NOMO-1 treated with DMSO at 0.1 percent for 48 hours (cell line): ENCODE data around the gene NUDT14.
A peak's percentile ranks its signal among the peaks of the same experiment; 100 is the strongest.

ENCODE experiments used
- DNase-seq: peaks from one replicate; lab custom pipeline; 2025; ENCODE audit not compliant: unreplicated experiment; lab: John Stamatoyannopoulos, UW

Gene NUDT14

DNA sequence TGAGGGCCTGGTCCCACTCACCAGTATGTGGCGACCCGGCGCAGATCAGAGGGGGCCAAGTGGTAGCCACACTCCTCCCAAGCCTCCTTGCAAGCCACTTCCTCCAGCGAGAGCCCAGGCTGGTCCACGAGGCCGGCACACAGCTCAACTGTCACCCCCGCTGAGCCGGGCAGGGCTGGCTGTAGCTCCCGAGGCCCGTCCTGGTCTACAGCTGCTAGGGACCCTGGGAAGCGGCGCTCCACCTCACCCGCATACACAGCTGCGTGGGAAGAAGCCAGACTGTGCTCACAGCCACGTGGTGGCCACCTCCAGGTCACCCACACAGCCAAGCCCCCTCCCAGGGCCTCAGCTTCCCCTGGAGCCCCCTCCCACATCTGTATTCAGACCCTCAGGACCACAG is 4.6 kb downstream of the NUDT14 start:
- no peak for DNase-seq

GRCh38 chr14:105173901-105174894 is 6.9 kb downstream of the NUDT14 start:
- DNase-seq, result no peak

GRCh38 chr14:105173145-105173544 is 8.0 kb downstream of the NUDT14 start:
- DNase-seq, result no peak

DNA sequence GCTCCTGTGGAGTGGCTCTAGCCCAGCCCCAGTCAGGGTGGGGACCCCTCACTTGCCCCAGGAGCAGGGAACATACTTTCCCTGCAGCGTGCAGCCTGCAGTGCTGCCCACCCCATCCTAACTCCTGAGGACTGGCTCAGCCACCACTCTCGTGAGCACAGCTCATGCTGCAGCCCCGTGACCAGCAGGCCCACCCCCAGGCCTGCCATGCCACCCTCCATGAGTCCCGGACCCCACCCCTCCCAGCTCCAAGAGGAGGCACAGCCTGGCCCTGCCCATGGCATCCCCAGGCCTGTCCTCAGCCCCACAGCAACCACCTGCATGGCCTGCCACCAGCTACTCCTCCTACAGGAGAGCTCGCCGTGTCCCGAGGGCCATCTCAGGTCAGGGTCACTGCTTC is 8.6 kb downstream of the NUDT14 start:
- DNase-seq, result no peak

GRCh38 chr14:105171004-105171673 is 10.0 kb downstream of the NUDT14 start:
- DNase-seq, result no peak

DNA sequence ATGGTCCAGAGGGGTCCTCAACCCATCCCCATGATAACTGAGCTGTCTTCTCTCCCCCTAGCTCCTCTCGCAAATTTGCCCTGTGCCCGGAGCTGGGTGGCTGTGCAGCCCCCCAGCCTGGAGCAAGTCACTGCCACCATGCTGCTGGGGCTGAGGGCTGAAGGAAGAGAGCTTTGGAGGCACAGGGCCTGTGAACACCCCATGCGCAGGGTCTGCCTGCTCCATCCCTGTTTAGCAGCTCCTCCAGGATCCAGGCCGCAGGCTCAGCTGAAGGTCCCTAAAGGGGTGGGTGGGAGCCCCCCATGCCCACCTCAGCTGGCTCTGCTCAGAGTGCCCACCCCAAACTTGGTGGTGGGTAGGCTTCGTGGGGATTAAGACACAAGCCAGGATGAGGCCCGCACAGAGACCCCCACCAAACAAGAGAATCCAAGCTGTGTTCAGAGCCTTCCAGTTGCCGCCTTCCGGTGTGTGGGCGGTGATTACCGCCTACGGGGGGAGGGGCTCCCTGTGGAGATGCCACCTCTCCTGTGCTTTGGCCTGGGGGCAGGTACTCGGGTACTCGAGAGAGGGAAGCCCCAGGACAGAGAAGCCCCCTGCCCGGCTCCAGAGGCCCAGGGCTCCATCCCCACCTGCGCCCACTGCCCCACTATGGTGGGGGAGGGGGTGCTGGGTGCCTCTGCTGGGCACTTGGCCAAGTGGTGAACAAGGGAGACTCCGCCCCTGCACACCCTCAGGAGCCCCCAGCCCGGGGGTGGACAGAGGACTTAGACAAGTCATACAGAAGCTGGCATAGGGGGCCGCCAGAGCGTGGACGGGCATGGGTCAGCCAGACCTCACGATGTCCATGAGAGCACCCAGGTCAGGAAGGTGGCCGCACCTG is 11.1 kb downstream of the NUDT14 start:
- DNase-seq, result no peak

DNA sequence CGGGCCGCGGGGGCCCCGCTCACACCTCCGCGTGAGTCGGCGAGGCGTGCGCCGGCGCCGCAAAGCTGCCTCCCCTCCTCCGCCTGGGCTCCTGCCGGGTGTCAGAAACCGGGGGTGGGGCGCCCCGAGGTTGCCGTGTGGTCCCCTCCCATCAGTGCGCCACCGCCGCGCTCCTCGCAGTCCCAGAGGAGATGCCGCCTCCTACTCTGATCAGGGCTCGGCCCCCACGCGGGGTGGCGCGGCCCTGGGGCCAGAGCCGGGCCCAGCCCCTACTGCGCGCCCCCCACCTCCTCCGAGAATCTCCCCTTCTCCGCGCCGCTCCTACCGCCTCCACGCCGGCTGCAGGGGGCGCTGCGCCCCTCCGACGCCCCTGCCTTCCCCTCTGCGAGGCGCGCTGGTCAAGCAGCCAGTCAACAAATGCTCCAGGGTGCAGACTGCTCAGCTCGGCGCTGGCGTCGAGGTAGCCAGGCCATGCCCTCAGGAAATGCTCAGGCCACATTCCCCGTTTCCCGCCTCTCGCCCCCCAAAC is 12.1 kb downstream of the NUDT14 start:
- DNase-seq, result peak; percentile 26

DNA sequence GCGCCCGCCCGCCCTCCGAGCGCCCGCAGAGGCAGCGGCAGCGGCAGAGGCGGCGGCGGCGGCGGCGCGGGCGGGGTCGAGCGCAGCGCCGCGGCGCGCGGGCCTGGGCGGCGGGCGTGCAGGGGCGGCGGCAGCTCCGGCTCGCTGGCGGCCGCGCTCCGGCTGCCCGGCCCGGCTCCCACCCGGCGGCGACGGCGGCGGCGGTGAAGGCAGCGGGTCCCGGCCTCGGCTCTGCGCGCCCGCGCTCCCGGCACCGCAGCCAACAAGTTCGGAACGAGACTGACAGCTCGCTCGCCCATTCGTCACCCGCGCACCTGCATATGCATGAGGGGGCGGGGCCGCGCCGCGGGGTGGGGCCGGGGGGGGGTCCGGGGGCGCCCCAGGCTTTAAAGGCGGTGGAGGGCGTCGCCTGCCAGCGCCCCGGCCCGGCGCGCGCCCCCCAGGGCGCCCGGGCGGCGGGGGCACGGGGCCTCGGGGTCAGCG is 12.6 kb downstream of the NUDT14 start, which contains the start of gene JAG2:
Gene JAG2 (minus strand): TSS at position 281 of the 483 bp plus-strand sequence. CDS start 356 bp downstream, outside the sequence.
- DNase-seq, result peak; percentile 17

DNA sequence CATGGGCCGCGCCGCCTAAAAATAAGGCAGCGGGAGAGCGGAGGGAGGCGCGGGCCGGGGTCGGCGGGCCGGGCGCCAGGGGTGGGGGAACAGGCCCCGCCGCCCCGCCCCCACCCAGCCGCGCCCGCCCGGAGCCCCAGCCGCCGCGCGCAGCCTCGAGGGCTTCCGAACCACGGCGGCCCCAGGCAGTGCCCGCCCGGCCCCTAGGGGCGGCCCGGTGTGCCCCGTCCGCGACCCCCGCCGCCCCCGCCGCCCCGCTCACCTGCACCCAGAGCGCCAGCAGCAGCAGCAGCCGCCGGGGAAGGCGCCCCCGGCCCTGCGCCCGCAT is 13.1 kb downstream of the NUDT14 start:
- no peak for DNase-seq

DNA sequence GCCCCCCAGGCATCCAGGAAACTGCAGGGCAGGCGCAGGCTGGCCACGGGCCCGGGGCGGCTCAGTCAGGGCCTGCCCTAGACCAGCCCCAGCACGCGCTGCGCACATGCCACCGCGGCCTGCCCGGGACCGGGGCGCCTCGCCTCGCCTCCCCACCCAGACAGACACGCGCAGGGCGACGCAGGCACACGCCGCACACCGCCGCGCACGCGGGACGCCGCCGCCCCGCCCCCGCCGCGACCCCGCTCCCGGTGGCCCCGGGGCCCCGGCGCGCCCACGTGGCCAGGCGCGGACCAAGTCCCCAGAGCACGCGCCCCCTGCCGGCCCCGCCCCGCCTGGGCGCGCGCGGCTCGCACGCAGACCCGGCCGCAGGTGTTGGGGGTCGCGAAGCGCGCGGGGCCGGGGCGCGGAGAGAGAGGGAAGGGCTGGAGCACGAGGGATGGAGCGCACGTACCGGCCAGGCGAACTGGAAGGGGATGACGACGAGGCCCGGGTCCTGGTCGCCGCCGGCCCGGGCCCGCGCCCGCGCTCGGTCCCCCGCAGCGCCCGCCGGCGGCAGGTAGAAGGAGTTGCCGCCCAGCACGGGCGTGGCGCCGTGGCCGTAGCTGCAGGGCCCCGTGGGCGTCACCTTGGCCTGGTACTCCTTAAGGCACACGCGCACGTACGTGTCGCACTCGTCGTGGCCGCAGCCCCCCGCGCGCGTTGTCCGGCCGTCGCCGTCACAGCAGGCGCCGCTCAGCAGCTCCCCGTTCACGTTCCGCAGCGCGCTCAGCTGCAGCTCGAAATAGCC is 13.6 kb downstream of the NUDT14 start:
- DNase-seq, result no peak

DNA sequence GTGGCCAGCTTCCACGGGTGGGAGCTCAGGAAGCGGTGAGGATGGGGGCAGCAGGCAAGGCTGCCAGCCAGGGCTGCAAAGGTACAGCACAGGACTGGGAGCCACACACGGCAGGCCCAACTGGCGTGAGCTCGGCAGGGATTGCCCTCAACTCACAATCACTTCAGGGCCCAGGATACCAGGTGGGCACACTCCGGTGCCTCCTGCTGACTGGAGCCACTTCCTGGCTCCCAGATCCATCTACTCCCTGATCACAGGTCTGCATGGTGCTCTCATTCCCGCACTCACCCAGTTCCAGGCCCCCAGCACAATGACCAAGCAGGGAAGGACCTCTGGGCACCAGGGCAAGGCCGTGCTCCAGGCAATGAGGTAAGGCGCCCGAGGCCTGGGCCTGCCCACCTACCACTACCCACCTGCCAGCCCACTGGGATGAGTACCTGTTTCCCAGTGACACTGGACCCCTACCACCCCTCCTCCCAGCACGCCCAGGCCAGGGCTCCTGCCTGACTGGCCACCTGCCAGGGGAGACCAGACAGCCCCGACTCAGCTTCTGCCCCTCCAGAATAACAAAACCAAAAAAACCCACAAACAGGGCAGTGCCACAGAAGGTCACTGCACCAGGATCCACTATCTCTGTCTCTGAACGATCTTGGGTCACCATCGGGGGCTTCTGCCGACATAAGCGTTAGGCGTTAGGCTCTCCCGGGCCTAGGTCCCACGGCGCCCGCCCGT is 14.4 kb downstream of the NUDT14 start:
- DNase-seq, result no peak

- no peak for DNase-seq
Measured at GRCh38 chr14:105165761-105166485, 15.2 kb downstream of the NUDT14 start.

DNA sequence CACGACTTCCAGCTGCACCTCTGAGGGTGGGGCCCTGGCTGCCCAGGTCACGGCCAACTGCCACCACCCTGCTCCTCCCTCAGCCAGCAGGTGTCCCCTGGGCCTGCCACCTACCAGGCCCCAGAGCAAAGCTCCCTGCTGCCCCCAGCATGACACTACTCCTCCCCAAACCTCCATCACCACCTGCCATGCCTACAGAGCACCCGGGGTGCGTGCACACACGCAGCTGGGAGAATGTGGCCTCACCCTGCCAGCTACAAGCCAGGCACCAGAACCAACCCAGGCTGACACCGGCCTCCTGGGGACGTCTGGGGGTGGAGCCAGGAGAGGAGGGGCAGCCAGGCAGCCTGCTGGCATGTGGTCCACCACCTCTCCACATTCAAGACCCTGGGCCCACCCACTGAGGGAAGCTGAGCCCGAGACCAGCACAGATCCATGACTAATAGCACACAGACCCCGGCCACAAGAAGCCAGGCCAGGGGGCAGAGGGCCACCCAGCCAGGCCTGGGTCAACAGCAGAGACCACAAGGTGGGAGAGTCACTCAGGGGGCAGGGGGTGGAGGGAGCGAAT is 15.9 kb downstream of the NUDT14 start:
- DNase-seq, result no peak

DNA sequence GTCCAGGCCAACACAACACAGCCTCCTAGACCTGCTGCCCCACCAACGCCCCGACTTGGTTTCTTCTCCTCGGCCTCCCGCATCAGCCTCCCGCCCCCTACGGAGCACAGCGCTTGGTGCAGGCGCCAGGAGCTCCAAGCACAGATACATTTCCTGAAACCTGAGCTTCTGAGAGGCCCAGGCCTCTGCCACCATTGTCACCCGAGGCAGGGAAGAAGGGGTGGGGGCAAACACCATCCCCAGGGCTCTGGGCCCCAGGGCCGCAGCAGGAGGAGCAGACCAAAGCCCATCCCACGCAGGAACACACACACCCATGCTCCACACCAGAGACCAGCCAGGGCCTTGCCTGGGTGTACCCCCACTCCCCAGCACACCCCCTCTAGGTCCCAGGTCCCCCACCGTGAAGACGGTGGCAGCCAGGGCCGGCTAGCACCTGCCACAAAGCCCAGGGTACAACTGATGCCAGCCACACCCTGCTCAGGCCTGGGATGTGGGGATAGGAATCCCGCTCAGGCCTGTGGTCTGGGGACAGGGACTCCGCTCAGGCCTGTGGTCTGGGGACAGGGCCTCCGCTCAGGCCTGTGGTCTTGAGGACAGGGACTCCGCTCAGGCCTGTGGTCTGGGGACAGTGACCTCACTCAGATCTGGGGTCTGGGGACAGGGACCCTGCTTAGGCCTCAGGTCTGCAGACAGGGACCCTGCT is 17.9 kb downstream of the NUDT14 start:
- DNase-seq, result no peak

- no peak for DNase-seq
Measured at GRCh38 chr14:105162669-105162979, 18.5 kb downstream of the NUDT14 start.

DNA sequence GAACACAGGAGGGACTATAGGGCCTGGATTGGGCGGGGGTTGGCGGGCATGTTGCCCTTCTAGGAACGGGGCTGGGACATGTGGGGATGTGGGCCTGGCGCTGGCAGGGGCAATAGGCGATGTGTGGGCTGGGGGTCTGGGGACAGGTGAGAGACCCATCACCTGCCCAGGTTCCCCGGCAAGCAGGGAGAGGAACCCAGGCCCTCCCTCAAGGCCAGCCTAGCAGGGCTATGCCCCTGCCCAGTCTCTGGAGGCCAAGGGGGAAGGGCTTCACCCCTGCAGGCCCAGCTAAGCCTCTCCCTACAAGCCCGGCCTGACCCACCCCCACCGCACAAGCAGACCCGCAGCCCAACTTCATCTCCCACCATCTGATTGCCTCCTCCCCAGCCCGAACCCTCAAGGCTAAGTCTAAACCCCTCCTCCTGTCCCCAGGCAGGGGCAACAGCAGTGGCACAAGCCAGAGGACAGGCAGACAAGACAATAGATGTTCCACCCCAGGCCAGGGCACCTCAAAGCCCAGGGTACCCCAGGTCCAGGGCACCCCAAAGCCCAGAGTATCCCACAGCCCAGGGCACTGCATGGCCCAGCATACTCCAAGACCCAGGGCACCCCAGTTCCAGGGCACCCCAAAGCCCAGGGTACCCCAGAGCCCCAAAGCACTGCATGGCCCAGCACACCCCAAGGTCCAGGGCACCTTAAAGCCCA is 19.0 kb downstream of the NUDT14 start:
- no peak for DNase-seq

GRCh38 chr14:105161309-105161708 is 19.8 kb downstream of the NUDT14 start:
- no peak for DNase-seq
